HepG2 (cell line): ENCODE results near the gene HAGHL. TPM values are rescaled to one million over a fixed set of nuclear protein-coding genes. Genes with fewer than 3 reads are reported as not detected.

Experiments used
- GATAD1 ChIP-seq: IDR thresholded peaks from 2 replicates; pipeline ENCODE4 v1.6.1; 2016; ENCODE audit warnings: missing genetic modification reagents, missing compliant biosample characterization
- HOXA3 ChIP-seq: sonication (generic); formaldehyde crosslinking; IDR thresholded peaks from 2 replicates; pipeline ENCODE4 v1.5.0; 2020; ENCODE audit warnings: missing genetic modification reagents
- HOXA9 ChIP-seq: sonication (generic); formaldehyde crosslinking; IDR thresholded peaks from 2 replicates; pipeline ENCODE4 v1.8.1; 2022; ENCODE audit warnings: missing genetic modification reagents, mild to moderate bottlenecking, moderate library complexity, borderline replicate concordance
- NR2C2 ChIP-seq: sonication (generic); formaldehyde crosslinking; IDR thresholded peaks from 2 replicates; pipeline ENCODE4 v1.4.0; 2020; ENCODE audit warnings: missing genetic modification reagents, mild to moderate bottlenecking, moderate library complexity, borderline replicate concordance
- PAX8 ChIP-seq: sonication (generic); formaldehyde crosslinking; IDR thresholded peaks from 2 replicates; pipeline ENCODE4 v1.8.0; 2022; ENCODE audit warnings: mild to moderate bottlenecking, missing genetic modification reagents, borderline replicate concordance
- SIN3A ChIP-seq: IDR thresholded peaks from 2 replicates; pipeline ENCODE4 v1.6.1; 2011; ENCODE audit warnings: low read depth, mild to moderate bottlenecking, control low read depth, low read length, borderline replicate concordance
- SIX4 ChIP-seq: sonication (generic); formaldehyde crosslinking; IDR thresholded peaks from 2 replicates; pipeline ENCODE4 v1.4.0; 2020; ENCODE audit warnings: missing genetic modification reagents
- SMYD3 ChIP-seq: sonication (generic); formaldehyde crosslinking; IDR thresholded peaks from 2 replicates; pipeline ENCODE4 v1.8.1; 2023; ENCODE audit warnings: mild to moderate bottlenecking, missing genetic modification reagents
- SP140L ChIP-seq: sonication (generic); formaldehyde crosslinking; IDR thresholded peaks from 2 replicates; pipeline ENCODE4 v1.4.0; 2020; ENCODE audit warnings: missing genetic modification reagents, borderline replicate concordance
- TFDP1 ChIP-seq: IDR thresholded peaks from 2 replicates; pipeline ENCODE4 v1.6.1; 2016; ENCODE audit warnings: missing compliant biosample characterization, missing genetic modification reagents, borderline replicate concordance
- TOE1 ChIP-seq: sonication (generic); formaldehyde crosslinking; IDR thresholded peaks from 2 replicates; pipeline ENCODE4 v1.4.0; 2020; ENCODE audit warnings: mild to moderate bottlenecking, missing genetic modification reagents
- ZBTB14 ChIP-seq: sonication (generic); formaldehyde crosslinking; IDR thresholded peaks from 2 replicates; pipeline ENCODE4 v1.4.0; 2020; ENCODE audit warnings: missing genetic modification reagents
- ZBTB2 ChIP-seq: sonication (generic); formaldehyde crosslinking; IDR thresholded peaks from 2 replicates; pipeline ENCODE4 v1.8.0; 2022; ENCODE audit warnings: low read depth, missing genetic modification reagents
- ZBTB38 ChIP-seq: sonication (generic); formaldehyde crosslinking; IDR thresholded peaks from 2 replicates; pipeline ENCODE4 v1.5.1; 2020; ENCODE audit warnings: mild to moderate bottlenecking, missing genetic modification reagents
- ZNF20 ChIP-seq: sonication (generic); formaldehyde crosslinking; IDR thresholded peaks from 2 replicates; pipeline ENCODE4 v1.4.0; 2020; ENCODE audit warnings: mild to moderate bottlenecking, moderate library complexity, missing genetic modification reagents
- ZNF274 ChIP-seq: sonication (generic); formaldehyde crosslinking; IDR thresholded peaks from 2 replicates; pipeline ENCODE4 v1.5.1; 2020; ENCODE audit warnings: mild to moderate bottlenecking, missing genetic modification reagents
- ZNF431 ChIP-seq: sonication (generic); formaldehyde crosslinking; IDR thresholded peaks from 2 replicates; pipeline ENCODE4 v1.9.0; 2022; ENCODE audit warnings: missing genetic modification reagents, low read depth, mild to moderate bottlenecking, borderline replicate concordance
- ZNF550 ChIP-seq: sonication (generic); formaldehyde crosslinking; IDR thresholded peaks from 2 replicates; pipeline ENCODE4 v1.4.0; 2020; ENCODE audit warnings: mild to moderate bottlenecking, missing genetic modification reagents, borderline replicate concordance
- ZNF558 ChIP-seq: sonication (generic); formaldehyde crosslinking; IDR thresholded peaks from 2 replicates; pipeline ENCODE4 v1.9.0; 2022; ENCODE audit warnings: mild to moderate bottlenecking, missing genetic modification reagents, borderline replicate concordance
- ZNF710 ChIP-seq: sonication (generic); formaldehyde crosslinking; IDR thresholded peaks from 2 replicates; pipeline ENCODE4 v1.5.0; 2020; ENCODE audit warnings: mild to moderate bottlenecking, missing genetic modification reagents, borderline replicate concordance
- ZUFSP ChIP-seq: sonication (generic); formaldehyde crosslinking; IDR thresholded peaks from 2 replicates; pipeline ENCODE4 v1.9.0; 2021; ENCODE audit warnings: missing genetic modification reagents, mild to moderate bottlenecking, borderline replicate concordance
- polyA plus RNA-seq, 8 experiments: library from polyadenylated mRNA; depleted of rRNA in 3 of 8; stranded (reverse) in 7 of 8; unstranded in 1 of 8; fragments of >200 nt; fragmentation: Illumina TruSeq in 4 of 8; extraction: Trizol in 4 of 8; gene quantifications; 2 replicates each; pipeline versions ENCODE4 v1.2.1 to v1.2.3, GENCODE V29; 2011 to 2016; ENCODE audit warnings: low read depth in 4 of 8, missing spikeins in 1 of 8, mixed read lengths in 1 of 8; ENCODE audit not compliant: insufficient read depth in 1 of 8
- total RNA-seq, 5 experiments: library from RNA; depleted of rRNA; stranded (reverse); fragments of >200 nt; fragmentation: Illumina TruSeq; extraction: Trizol; gene quantifications; 2 replicates each; pipeline ENCODE4 v1.2.3, GENCODE V29; 2016; ENCODE audit warnings: low read depth in 1 of 5

Gene HAGHL
- total and polyA plus RNA-seq, 2 of the 13 experiments (the other 11 are each of a cell fraction or from before 2014, with no cell fraction given): 3.4 to 8.4 TPM

- TF ChIP-seq ZBTB14 (CRISPR knock-in tag) (peak; percentile 65; the same call in 1 of the 2 replicates), ZNF550 (peak; percentile 91; the same call in 1 of the 2 replicates), ZNF431 (CRISPR knock-in tag) (peak; percentile 64; the same call in 1 of the 2 replicates), ZNF20 (CRISPR knock-in tag) (no peak), PAX8 (CRISPR knock-in tag) (0 out of 2 replicates have a peak, but pooled peaks have one; percentile 68), ZNF558 (CRISPR knock-in tag) (peak; percentile 34; the same call in 1 of the 2 replicates), ZBTB2 (CRISPR knock-in tag) (peak; percentile 61; the same call in 1 of the 2 replicates), HOXA3 (CRISPR knock-in tag) (peak; percentile 96), NR2C2 (CRISPR knock-in tag) (peak; percentile 82), SIX4 (0 out of 2 replicates have a peak, but pooled peaks have one; percentile 29), ZNF710 (peak; percentile 33; the same call in 1 of the 2 replicates), TOE1 (CRISPR knock-in tag) (peak; percentile 78; the same call in 1 of the 2 replicates), ZBTB38 (CRISPR knock-in tag) (peak; percentile 86), SMYD3 (CRISPR knock-in tag) (no peak; the same call in 1 of the 2 replicates), TFDP1 (CRISPR knock-in tag) (peak; percentile 79; the same call in 1 of the 2 replicates), SP140L (no peak), GATAD1 (CRISPR knock-in tag) (peak; percentile 98), ZUFSP (no peak), SIN3A (peak; percentile 83; the same call in 1 of the 2 replicates), ZNF274 (peak; percentile 31; the same call in 1 of the 2 replicates), HOXA9 (CRISPR knock-in tag) (peak; percentile 67; the same call in 1 of the 2 replicates)
These were observed 14.0 kb downstream of the HAGHL start, which contains the start of gene CIAO3 (continued) for GRCh38 chr16:740764-741505.
